Measurements from ENCODE around the gene SMCO1.
"Not testable (repeated sequence)": the region's sequence is repeated elsewhere in the genome, so short reads cannot be mapped to it uniquely, and the experiment has no call there.

Gene SMCO1

GRCh38 chr3:196498297-196498696 lies 16.8 kb downstream of the SMCO1 start:
- DNase-seq (ENCODE audit: insufficient read length, low spot score) (no peak), FAIRE-seq (no peak)

- DNase-seq (ENCODE audit: insufficient read length, low spot score) (no peak), FAIRE-seq (no peak)
These were observed 19.0 kb downstream of the SMCO1 start for GRCh38 chr3:196496183-196496582.

- DNase-seq (ENCODE audit: insufficient read length, low spot score) (no peak), FAIRE-seq (no peak)
These were observed 21.9 kb downstream of the SMCO1 start for GRCh38 chr3:196493292-196493691.

- DNase-seq (ENCODE audit: insufficient read length, low spot score), result no peak
- FAIRE-seq, result no peak
These were observed 23.1 kb downstream of the SMCO1 start for GRCh38 chr3:196492080-196492479.

- FAIRE-seq (no peak), DNase-seq (ENCODE audit: insufficient read length, low spot score) (no peak)
These were observed 25.4 kb downstream of the SMCO1 start for GRCh38 chr3:196489747-196490146.

GRCh38 chr3:196486263-196486662 lies 28.9 kb downstream of the SMCO1 start:
- FAIRE-seq (no peak), DNase-seq (ENCODE audit: insufficient read length, low spot score) (no peak)

- DNase-seq (ENCODE audit: insufficient read length, low spot score) (no peak), FAIRE-seq (no peak)
These were observed 37.5 kb downstream of the SMCO1 start for GRCh38 chr3:196477678-196478077.

- DNase-seq (ENCODE audit: insufficient read length, low spot score) (no peak), FAIRE-seq (no peak)
These were observed 42.9 kb downstream of the SMCO1 start for GRCh38 chr3:196472286-196472685.

GRCh38 chr3:196471551-196471950 lies 43.6 kb downstream of the SMCO1 start:
- FAIRE-seq, result no peak
- DNase-seq (ENCODE audit: insufficient read length, low spot score), result no peak

GRCh38 chr3:196470182-196470581 lies 45.0 kb downstream of the SMCO1 start:
- FAIRE-seq, result peak; percentile 66
- not testable (repeated sequence) for DNase-seq (ENCODE audit: insufficient read length, low spot score)

- no peak for FAIRE-seq
These were observed 51.3 kb downstream of the SMCO1 start for GRCh38 chr3:196463804-196464203.

GRCh38 chr3:196463478-196463756 lies 51.7 kb downstream of the SMCO1 start:
- FAIRE-seq, result no peak
- DNase-seq (ENCODE audit: insufficient read length, low spot score), result no peak

More at GRCh38 chr3:196463804-196464203, 51.3 kb downstream of the SMCO1 start:
- DNase-seq (ENCODE audit: insufficient read length, low spot score), result no peak

GRCh38 chr3:196462680-196463477 lies 52.3 kb downstream of the SMCO1 start:
- not testable (repeated sequence) for DNase-seq (ENCODE audit: insufficient read length, low spot score); FAIRE-seq

GRCh38 chr3:196458063-196458462 lies 57.1 kb downstream of the SMCO1 start:
- FAIRE-seq, result no peak
- no peak for DNase-seq (ENCODE audit: insufficient read length, low spot score)

- not testable (repeated sequence) for DNase-seq (ENCODE audit: insufficient read length, low spot score); FAIRE-seq
These were observed 57.7 kb downstream of the SMCO1 start for GRCh38 chr3:196457470-196457869.

Data from HTR-8/SVneo (cell line).